ENCODE results near the gene TRAPPC2B. TPM values are rescaled to one million over a fixed set of nuclear protein-coding genes. Genes with fewer than 3 reads are reported as not detected.
A peak's percentile ranks its signal among the peaks of the same experiment; 100 is the strongest.

The TRAPPC2B gene
- total and polyA plus RNA-seq, 2 of the 13 experiments (the other 11 are each of a cell fraction or from before 2014, with no cell fraction given): 13.3 to 17.7 TPM

GRCh38 chr19:57320180-57321084, 42.9 kb upstream of the TRAPPC2B start, which contains the start of gene ZNF543 (continued):
- TF ChIP-seq ZBTB2 (CRISPR knock-in tag; IDR thresholded peaks at IDR 0.05; ENCODE audit: low read depth): no peak
- TF ChIP-seq ZNF354B (CRISPR knock-in tag; IDR thresholded peaks at IDR 0.05): no peak
- no peak for TF ChIP-seq ZNF713 (CRISPR knock-in tag; IDR thresholded peaks at IDR 0.05)
- peak; percentile 72 for TF ChIP-seq ZNF747 (CRISPR knock-in tag; IDR thresholded peaks at IDR 0.05; ENCODE audit: borderline replicate concordance)
- no peak for TF ChIP-seq KAT2B (IDR thresholded peaks at IDR 0.05; ENCODE audit: borderline replicate concordance, low read depth, low read length)
- peak; percentile 94; the same call in 1 of the 2 replicates for TF ChIP-seq ZZZ3 (CRISPR knock-in tag; IDR thresholded peaks at IDR 0.05; ENCODE audit: borderline replicate concordance)
- peak; percentile 8; the same call in 1 of the 2 replicates for TF ChIP-seq ETV5 (CRISPR knock-in tag; IDR thresholded peaks at IDR 0.05; ENCODE audit: borderline replicate concordance)
- no peak for TF ChIP-seq ZNF18 (CRISPR knock-in tag; IDR thresholded peaks at IDR 0.05; ENCODE audit: insufficient replicate concordance)
- no peak for TF ChIP-seq SNRNP70 (IDR thresholded peaks at IDR 0.05; ENCODE audit: low read depth, low read length)
- no peak for TF ChIP-seq MTA3 (CRISPR knock-in tag; IDR thresholded peaks at IDR 0.05)
- TF ChIP-seq AGO1 (IDR thresholded peaks at IDR 0.05; ENCODE audit: low read depth, low read length, poor library complexity, severe bottlenecking): no peak
- TF ChIP-seq ZBTB4 (CRISPR knock-in tag; IDR thresholded peaks at IDR 0.05; ENCODE audit: borderline replicate concordance): no peak
